Effector memory CD8-positive, alpha-beta T cell (primary cell): ENCODE results near the gene SHPK.
"Not testable (repeated sequence)": the region's sequence is repeated elsewhere in the genome, so short reads cannot be mapped to it uniquely, and the experiment has no call there.

Experiments used
- ATAC-seq: fragments of 150-1000 bp; cut with Tn5 transposase; replicated peaks from 2 replicates; pipeline ENCODE4 v1.10.0; 2021; ENCODE audit warnings: mild to moderate bottlenecking, moderate library complexity
- DNase-seq, 3 experiments: peaks; one replicate each; pipeline ENCODE4 v3.0.0; 2021
- H3K27ac Mint-ChIP-seq, 2 donors: one replicate each; pipeline ENCODE4 v1.8.0; 2022; ENCODE audit warnings: mild to moderate bottlenecking in 2 of 2, mixed read lengths in 2 of 2, moderate library complexity in 2 of 2
- H3K27me3 Mint-ChIP-seq, 2 donors: one replicate each; pipeline ENCODE4 v1.8.0; 2022; ENCODE audit warnings: mixed read lengths in 2 of 2
- H3K36me3 Mint-ChIP-seq: one replicate; pipeline ENCODE4 v1.8.0; 2022; ENCODE audit warnings: mild to moderate bottlenecking, moderate library complexity, mixed read lengths; ENCODE audit not compliant: insufficient read depth
- H3K4me1 Mint-ChIP-seq, 2 donors: one replicate each; pipeline ENCODE4 v1.8.0; 2022; ENCODE audit warnings: low read depth in 2 of 2, mixed read lengths in 2 of 2
- H3K4me3 Mint-ChIP-seq, 2 donors: one replicate each; pipeline ENCODE4 v1.8.0; 2022; ENCODE audit warnings: mild to moderate bottlenecking in 2 of 2, mixed read lengths in 2 of 2, moderate library complexity in 2 of 2
- H3K9me3 Mint-ChIP-seq, 2 donors: one replicate each; pipeline ENCODE4 v1.8.0; 2022; ENCODE audit warnings: mixed read lengths in 2 of 2

The SHPK gene

DNA sequence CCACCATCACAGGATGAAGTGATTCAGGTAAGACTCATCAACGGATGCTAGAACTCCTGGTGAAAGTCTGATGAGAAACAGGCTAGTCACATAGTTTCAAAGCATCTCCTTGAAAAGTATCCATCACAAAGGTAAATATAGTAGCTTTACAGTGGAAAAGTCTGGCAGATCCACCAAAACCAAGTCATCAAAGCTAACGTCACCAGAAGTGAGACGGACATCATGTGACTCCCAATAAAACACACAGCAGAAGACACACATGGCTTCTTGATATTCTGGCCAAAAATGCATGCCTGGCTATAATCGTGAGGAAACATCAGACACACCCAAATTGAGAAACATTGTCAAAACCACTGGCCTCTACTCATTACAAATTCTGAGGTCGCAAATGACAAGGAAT lies 60.5 kb downstream of the SHPK start:
- no peak for DNase-seq
- Mint-ChIP-seq H3K27ac (no peak overlapping the region), H3K4me3 (no peak overlapping the region), H3K36me3 (no peaks in the 10 kb centered on the region), H3K27me3 (no peaks in the 10 kb centered on the region), H3K9me3 (no peaks in the 10 kb centered on the region), H3K4me1 (no peaks in the 10 kb centered on the region)
- no peak for ATAC-seq

DNA sequence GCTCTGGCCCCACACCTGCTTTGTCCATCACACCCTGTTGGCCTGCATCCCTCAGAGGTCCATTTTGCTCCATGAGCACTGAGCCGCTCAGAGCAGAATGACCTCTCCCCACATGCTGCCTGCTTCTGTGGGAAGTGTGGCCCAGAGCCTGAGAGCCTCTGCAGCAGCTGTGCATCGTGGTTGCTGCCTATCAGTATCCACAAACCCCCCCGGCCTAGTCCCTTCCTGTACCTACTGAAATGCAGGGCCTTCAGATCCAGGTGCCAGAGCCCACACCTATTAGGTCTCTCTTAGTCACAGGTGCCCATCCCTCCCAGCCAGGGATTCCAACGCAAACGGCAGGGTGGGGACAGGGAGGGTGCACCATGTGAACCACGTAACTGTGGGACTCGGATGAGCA lies 61.8 kb downstream of the SHPK start:
- H3K4me1 Mint-ChIP-seq: no peaks in the 10 kb centered on the region
- H3K4me3 Mint-ChIP-seq: no peak overlapping the region
- H3K27ac Mint-ChIP-seq: no peak overlapping the region
- ATAC-seq (no peak), DNase-seq (no peak)
- H3K36me3 Mint-ChIP-seq: peaks cover 5% of the 10 kb centered on the region
- no peaks in the 10 kb centered on the region for H3K9me3 Mint-ChIP-seq
- no peaks in the 10 kb centered on the region for H3K27me3 Mint-ChIP-seq

- Mint-ChIP-seq H3K9me3 (no peaks in the 10 kb centered on the region), H3K36me3 (peaks cover 5% of the 10 kb centered on the region), H3K27ac (no peak overlapping the region), H3K4me1 (no peaks in the 10 kb centered on the region), H3K27me3 (no peaks in the 10 kb centered on the region), H3K4me3 (no peak overlapping the region)
- no peak for ATAC-seq
- DNase-seq: no peak
Measured at GRCh38 chr17:3573246-3574100, 62.6 kb downstream of the SHPK start.

GRCh38 chr17:3572231-3572630 lies 63.8 kb downstream of the SHPK start:
- no peak for DNase-seq
- Mint-ChIP-seq H3K9me3 (no peaks in the 10 kb centered on the region), H3K4me3 (no peak overlapping the region), H3K27me3 (no peaks in the 10 kb centered on the region), H3K27ac (no peak overlapping the region), H3K4me1 (no peaks in the 10 kb centered on the region), H3K36me3 (peaks cover 5% of the 10 kb centered on the region)
- ATAC-seq: no peak

DNA sequence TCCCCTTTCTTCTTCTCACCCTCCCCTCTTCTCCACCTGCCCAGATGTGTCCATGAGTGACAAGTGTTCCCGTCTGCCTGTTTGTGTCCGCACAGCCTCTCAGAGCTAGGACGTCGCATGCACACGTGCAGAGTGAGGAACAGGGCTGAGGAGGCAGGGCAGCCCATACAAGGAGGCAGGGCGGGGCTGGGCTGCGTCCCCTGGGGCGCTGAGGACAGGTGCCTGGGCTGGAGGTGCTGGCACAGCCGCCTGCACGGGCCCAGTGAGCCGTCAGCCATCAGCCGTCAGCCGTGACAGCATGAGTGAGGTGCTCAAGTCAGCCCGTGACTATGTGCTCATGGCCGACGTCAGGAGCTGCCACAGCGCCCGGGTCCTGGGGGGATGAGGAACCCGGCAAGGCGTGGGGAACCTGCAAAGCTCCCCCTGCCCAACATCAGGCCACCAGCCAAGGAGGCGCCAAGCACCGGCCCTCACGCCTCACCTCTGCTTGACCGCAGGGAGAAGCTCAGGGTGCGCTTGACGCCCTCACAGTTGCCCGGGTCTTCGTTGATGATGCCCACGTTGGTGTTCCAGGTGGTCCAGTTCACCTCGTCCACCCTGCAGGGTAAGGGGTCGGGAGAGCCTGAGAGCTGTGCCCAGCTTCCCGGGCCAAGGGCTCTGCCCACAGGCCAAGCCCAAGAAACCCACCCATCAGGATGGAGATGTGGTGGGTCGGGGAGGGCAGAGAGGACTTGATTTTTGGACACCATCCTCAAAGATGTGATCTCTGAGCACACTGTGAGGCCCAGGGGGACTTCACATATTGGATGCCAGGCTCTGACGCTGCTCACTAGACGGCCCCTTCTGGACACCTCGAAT lies 64.8 kb downstream of the SHPK start:
- H3K9me3 Mint-ChIP-seq: no peaks in the 10 kb centered on the region
- no peak for DNase-seq
- H3K4me3 Mint-ChIP-seq: no peak overlapping the region
- peak overlapping the region in 1 of 2 donors; percentile 54 for H3K27ac Mint-ChIP-seq
- ATAC-seq: no peak
- no peaks in the 10 kb centered on the region for H3K4me1 Mint-ChIP-seq
- peaks cover 5% of the 10 kb centered on the region for H3K36me3 Mint-ChIP-seq
- no peaks in the 10 kb centered on the region for H3K27me3 Mint-ChIP-seq

- no peaks in the 10 kb centered on the region for H3K4me1 Mint-ChIP-seq
- no peak overlapping the region for H3K4me3 Mint-ChIP-seq
- H3K36me3 Mint-ChIP-seq: peaks cover 5% of the 10 kb centered on the region
- no peak overlapping the region for H3K27ac Mint-ChIP-seq
- no peaks in the 10 kb centered on the region for H3K9me3 Mint-ChIP-seq
- DNase-seq (no peak), ATAC-seq (no peak)
- H3K27me3 Mint-ChIP-seq: no peaks in the 10 kb centered on the region
Measured at GRCh38 chr17:3569534-3570137, 66.4 kb downstream of the SHPK start.

DNA sequence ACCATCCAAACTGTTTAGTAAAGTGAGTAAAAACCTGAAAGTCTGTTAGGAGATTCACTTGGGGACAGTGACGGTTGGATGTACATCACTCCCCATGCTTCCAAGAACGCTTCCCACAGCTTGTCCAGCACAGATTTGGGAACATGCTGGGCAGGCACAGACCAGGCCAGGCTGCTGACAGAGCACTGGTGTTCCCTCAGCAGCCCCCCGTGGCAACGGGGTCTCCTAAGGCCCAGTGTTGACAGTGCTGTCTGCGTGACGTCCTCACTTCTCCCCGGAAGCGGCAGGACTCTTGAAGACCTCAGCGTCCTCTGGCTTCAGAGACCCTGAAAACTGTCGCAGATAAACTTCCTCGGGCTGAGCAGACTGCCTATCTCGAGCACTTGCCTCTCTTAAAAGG lies 69.5 kb downstream of the SHPK start:
- no peak overlapping the region for H3K4me3 Mint-ChIP-seq
- no peaks in the 10 kb centered on the region for H3K27me3 Mint-ChIP-seq
- H3K4me1 Mint-ChIP-seq: no peaks in the 10 kb centered on the region
- no peak for DNase-seq
- H3K9me3 Mint-ChIP-seq: no peaks in the 10 kb centered on the region
- H3K36me3 Mint-ChIP-seq: peaks cover 5% of the 10 kb centered on the region
- H3K27ac Mint-ChIP-seq: no peak overlapping the region
- ATAC-seq: no peak

GRCh38 chr17:3565143-3565542 lies 70.9 kb downstream of the SHPK start:
- Mint-ChIP-seq H3K27ac (no peak overlapping the region), H3K27me3 (no peaks in the 10 kb centered on the region), H3K36me3 (peaks cover 3% of the 10 kb centered on the region), H3K4me1 (no peaks in the 10 kb centered on the region), H3K9me3 (no peaks in the 10 kb centered on the region), H3K4me3 (no peak overlapping the region)
- ATAC-seq (no peak), DNase-seq (no peak)

- not testable (repeated sequence) for DNase-seq, H3K4me1 Mint-ChIP-seq, ATAC-seq, H3K9me3 Mint-ChIP-seq, H3K27me3 Mint-ChIP-seq, H3K36me3 Mint-ChIP-seq, H3K4me3 Mint-ChIP-seq, H3K27ac Mint-ChIP-seq
Measured at GRCh38 chr17:3564241-3564640, 71.8 kb downstream of the SHPK start.

DNA sequence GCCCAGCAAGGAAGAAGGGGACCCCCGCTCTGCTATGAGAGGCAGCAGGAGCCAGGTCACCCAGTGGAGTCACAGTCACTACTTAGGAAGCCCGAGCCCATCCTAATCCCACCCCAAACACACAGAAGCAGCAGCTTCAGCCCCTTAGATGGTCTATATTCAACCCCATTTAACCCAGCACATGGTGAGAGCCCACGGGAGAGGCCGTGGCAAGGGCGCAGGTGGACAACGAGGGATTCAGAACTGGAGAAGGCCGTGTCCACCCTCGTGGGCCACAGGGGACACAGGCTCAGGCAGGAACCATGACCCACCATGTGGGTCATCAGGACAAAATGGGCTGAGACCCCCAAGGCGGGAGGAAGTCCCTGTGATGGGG lies 76.8 kb downstream of the SHPK start:
- H3K9me3 Mint-ChIP-seq: no peaks in the 10 kb centered on the region
- H3K4me3 Mint-ChIP-seq: peak overlapping the region in 1 of 2 donors; percentile 21
- DNase-seq: no peak
- H3K27me3 Mint-ChIP-seq: peaks cover 8 to 30% of the 10 kb centered on the region in 2 donors
- no peaks in the 10 kb centered on the region for H3K36me3 Mint-ChIP-seq
- ATAC-seq: no peak
- no peak overlapping the region for H3K27ac Mint-ChIP-seq
- H3K4me1 Mint-ChIP-seq: peaks cover 9 to 12% of the 10 kb centered on the region in 2 donors

- peak overlapping the region; percentile 14 to 30 for H3K4me3 Mint-ChIP-seq
- no peaks in the 10 kb centered on the region for H3K9me3 Mint-ChIP-seq
- H3K27me3 Mint-ChIP-seq: peaks cover 8 to 33% of the 10 kb centered on the region in 2 donors
- peak overlapping the region in 1 of 2 donors; percentile 78 for H3K27ac Mint-ChIP-seq
- ATAC-seq: peak; percentile 87
- peaks cover 9 to 12% of the 10 kb centered on the region in 2 donors for H3K4me1 Mint-ChIP-seq
- DNase-seq: peak in 2 of 3 experiments; percentile 10 to 23
- no peaks in the 10 kb centered on the region for H3K36me3 Mint-ChIP-seq
Measured at GRCh38 chr17:3558603-3559269, 77.3 kb downstream of the SHPK start.
